HFF-Myc (cell line): ENCODE results near the gene PLEKHA6.

Experiments used
- DNase-seq: peaks from one replicate; pipeline ENCODE4 v3.0.0-alpha.2; 2011; ENCODE audit warnings: low read depth; ENCODE audit errors: extremely low read depth
- H3K4me3 ChIP-seq: replicated peaks from 2 replicates; pipeline ENCODE4 v1.5.1; 2011; ENCODE audit warnings: low read depth, mild to moderate bottlenecking, control low read depth, low read length
- TF ChIP-seq, protein P1 (sequence below): IDR thresholded peaks from 2 replicates; pipeline ENCODE4 v1.5.1; 2012; ENCODE audit warnings: mild to moderate bottlenecking, low read depth, low read length, control low read depth; ENCODE audit errors: missing control alignments

The PLEKHA6 gene

DNA sequence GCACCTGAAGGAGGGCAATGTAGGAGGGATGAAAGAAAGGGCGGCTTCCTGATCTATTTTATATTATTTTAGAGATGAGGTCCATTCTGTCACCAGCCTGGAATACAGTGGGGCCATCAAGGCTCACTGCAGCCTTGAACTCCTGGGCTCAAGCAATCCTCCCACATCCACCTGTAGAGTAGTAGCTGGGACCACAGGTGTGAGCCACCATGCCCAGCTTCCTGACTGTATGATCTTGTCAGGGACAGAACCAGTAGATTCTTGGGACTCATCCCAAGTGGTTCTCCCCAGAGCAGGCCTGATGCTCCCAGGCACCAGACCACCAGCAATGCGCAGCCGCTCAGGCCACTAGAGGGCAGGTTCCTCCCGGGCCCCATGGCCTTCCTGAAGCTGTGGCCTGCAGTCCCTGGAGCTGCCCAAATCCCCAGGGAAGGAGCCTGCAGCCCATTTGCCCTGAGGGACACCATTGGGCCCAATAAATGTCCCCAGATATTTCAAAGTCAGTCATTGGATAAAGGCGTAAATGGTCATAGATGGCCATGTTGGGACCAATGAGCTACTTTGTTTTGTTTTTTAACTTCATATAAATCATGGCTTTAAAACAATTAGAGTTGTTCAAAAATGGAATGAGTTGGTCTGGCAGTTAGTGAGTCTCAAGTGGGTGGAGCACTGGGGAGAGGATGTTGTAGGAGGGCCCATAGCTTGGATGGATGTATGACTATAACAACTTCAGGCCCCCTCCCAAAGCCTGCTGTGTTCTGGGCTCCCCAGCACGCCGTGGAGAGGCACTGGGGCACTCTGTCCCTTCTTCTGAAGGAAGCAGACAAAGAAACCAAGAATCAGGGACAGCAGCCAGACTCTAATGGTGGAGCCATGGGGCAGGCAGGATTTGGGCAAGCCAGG is 101.3 kb downstream of the PLEKHA6 start:
- no peak overlapping the region for H3K4me3 ChIP-seq
- TF ChIP-seq, protein P1, sequence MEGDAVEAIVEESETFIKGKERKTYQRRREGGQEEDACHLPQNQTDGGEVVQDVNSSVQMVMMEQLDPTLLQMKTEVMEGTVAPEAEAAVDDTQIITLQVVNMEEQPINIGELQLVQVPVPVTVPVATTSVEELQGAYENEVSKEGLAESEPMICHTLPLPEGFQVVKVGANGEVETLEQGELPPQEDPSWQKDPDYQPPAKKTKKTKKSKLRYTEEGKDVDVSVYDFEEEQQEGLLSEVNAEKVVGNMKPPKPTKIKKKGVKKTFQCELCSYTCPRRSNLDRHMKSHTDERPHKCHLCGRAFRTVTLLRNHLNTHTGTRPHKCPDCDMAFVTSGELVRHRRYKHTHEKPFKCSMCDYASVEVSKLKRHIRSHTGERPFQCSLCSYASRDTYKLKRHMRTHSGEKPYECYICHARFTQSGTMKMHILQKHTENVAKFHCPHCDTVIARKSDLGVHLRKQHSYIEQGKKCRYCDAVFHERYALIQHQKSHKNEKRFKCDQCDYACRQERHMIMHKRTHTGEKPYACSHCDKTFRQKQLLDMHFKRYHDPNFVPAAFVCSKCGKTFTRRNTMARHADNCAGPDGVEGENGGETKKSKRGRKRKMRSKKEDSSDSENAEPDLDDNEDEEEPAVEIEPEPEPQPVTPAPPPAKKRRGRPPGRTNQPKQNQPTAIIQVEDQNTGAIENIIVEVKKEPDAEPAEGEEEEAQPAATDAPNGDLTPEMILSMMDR, result peak; percentile 99
- DNase-seq, result peak; percentile 25

DNA sequence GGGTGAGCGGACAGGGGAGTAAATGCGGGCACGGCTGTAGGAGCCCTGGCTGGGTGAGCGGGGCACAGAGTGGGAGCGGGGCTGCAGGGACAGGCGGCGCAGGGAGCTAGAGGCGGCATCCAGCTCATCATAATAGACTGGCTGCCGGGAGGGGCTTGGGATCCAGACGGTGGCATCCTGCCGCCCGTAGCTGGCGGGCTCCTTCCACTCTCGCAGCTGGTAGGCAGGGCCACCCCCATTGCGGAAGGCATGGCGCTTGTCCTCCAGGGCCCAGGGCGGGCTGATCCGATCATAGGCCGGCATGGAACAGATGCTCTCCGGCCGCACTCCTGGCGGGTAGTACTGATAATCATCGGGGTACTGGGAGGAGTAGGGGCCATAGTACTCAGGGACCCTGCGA is 102.3 kb downstream of the PLEKHA6 start:
- TF ChIP-seq, protein P1, result no peak
- H3K4me3 ChIP-seq, result no peak overlapping the region
- DNase-seq, result no peak

DNA sequence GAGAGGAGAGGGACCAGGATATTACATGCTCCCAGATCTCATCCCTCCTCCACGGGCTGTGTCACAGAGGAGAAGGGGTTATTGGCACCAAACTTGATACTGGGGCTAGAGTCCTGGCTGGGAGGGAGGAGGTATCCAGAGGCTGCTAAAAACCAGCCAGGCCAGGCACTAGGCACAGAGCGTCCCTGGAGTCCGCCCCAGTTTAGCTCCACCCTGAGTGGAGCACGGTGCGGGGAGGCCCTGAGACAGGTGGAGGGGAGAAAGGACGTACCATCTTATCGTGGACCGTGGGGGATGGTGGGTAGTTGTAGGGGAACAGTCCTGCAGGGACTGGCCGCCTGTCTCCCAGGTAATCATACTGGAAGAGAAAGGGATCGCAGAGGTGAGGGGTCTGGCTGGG is 103.2 kb downstream of the PLEKHA6 start:
- TF ChIP-seq, protein P1, result no peak
- DNase-seq, result no peak
- H3K4me3 ChIP-seq, result no peak overlapping the region

DNA sequence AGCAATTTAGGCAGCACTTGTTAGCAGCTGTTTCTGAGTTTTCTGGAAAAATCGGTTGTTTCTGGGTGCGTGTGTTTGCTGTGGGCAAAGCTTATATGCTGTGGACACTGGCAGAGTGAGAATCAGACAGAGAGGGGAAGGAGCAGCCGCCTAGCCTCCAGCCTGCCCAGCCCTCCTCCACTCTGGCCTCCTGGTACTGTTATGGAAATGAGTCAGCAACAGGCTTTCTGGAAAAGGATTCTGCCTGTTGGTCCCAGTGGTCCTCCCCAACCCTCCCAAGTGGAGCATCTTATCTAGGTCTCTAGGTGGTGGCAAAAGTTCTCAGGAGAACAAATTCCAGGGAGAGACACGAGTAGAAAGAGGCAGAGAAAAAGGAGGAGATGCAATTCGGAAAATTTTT is 103.8 kb downstream of the PLEKHA6 start:
- no peak overlapping the region for H3K4me3 ChIP-seq
- no peak for DNase-seq

DNA sequence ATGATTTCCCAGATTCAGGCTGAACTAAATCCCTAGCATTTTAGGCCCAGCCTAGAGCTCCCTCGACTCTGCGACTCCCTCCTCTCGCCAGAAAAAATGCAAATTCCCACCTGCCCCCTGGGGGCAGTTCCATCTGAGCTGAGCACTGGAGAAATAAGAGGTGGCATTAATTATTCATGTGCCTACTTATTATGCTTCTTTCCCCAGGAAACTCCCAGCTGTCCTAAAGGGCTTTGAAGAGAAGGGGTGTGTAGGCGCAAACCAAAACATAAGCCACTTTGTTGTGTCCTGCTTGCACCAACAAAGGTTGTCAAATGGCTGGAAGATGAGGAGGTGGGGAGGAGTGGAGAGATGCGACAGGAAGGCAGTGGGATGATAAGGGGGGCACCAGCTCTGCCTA is 104.5 kb downstream of the PLEKHA6 start:
- H3K4me3 ChIP-seq, result no peak overlapping the region
- no peak for DNase-seq
- TF ChIP-seq, protein P1, result no peak

More for the DNA sequence above, 103.8 kb downstream of the PLEKHA6 start:
- TF ChIP-seq, protein P1, result no peak

DNA sequence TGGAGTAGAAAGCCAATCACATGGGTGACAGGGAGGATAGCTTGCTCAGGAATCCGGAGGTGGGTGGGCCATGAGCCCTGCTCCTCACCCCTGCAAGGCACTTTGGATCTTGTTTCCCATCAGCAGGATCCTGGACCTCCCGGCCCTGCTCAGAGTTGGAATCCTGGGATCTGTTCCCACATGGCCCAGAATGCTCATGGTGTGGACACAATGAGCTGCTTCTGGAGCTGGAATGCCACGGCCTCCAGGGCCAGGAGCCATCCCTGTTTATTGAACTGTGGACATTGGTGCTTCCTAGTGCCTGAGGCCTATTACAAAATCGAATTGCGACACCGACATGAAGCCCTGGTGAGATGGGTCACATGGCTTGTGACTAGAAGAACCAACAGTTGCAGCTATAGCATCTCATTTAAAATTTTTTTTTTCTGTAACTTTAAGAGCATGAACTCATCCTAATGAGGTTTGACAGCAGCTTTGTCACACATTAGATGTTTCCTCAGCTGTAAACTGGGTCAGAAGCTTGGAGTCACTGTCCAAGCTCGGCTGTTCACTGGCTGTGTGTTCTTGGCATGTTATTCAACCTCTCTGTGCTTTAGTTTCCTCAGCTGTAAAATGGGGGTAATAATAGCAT is 105.6 kb downstream of the PLEKHA6 start:
- DNase-seq, result no peak
- TF ChIP-seq, protein P1, result no peak
- no peak overlapping the region for H3K4me3 ChIP-seq
